SK-N-SH (cell line): ENCODE measurements around the gene TRAF1.

Source experiments
- CTCF ChIP-seq: fragments of 200-600 bp; sonication (generic); IDR thresholded peaks from 2 replicates; pipeline ENCODE4 v1.6.1; 2017; ENCODE audit warnings: antibody characterized with exemption, mild to moderate bottlenecking, moderate library complexity
- EP300 ChIP-seq, 2 experiments: IDR thresholded peaks; 2 replicates each; pipeline versions ENCODE4 v1.4.0 to v1.6.1; 2012; ENCODE audit warnings: borderline replicate concordance in 1 of 2, low read depth in 1 of 2, low read length in 1 of 2
- EZH2phosphoT487 ChIP-seq: fragments of 200-600 bp; sonication (generic); IDR thresholded peaks from 2 replicates; pipeline ENCODE4 v1.6.1; 2017; ENCODE audit warnings: low read depth, mixed run types, mild to moderate bottlenecking, antibody characterized with exemption, moderate library complexity, borderline replicate concordance
- RAD21 ChIP-seq: IDR thresholded peaks from 2 replicates; pipeline ENCODE4 v1.6.1; 2012; ENCODE audit warnings: mild to moderate bottlenecking, low read length
- REST ChIP-seq: IDR thresholded peaks from 2 replicates; pipeline ENCODE4 v1.6.1; 2012; ENCODE audit warnings: mild to moderate bottlenecking, low read depth, low read length, moderate library complexity
- RFX5 ChIP-seq: IDR thresholded peaks from 2 replicates; pipeline ENCODE4 v1.6.1; 2012; ENCODE audit warnings: mild to moderate bottlenecking, improper control_type of control experiment, low read length
- SIN3A ChIP-seq: IDR thresholded peaks from 2 replicates; pipeline ENCODE4 v1.6.1; 2012; ENCODE audit warnings: low read depth, mild to moderate bottlenecking, low read length, moderate library complexity, borderline replicate concordance
- TAF1 ChIP-seq: IDR thresholded peaks from 2 replicates; pipeline ENCODE4 v1.6.1; 2012; ENCODE audit warnings: low read depth, mild to moderate bottlenecking, low read length, moderate library complexity, borderline replicate concordance
- USF2 ChIP-seq: fragments of 150-350 bp; IDR thresholded peaks from 2 replicates; pipeline ENCODE4 v1.6.1; 2017; ENCODE audit warnings: antibody characterized with exemption, low read length, low read depth, borderline replicate concordance

- TF ChIP-seq CTCF (no peak), EP300 (IDR thresholded peaks at IDR 0.05; ENCODE audit: borderline replicate concordance in 1 of 2, low read depth in 1 of 2, low read length in 1 of 2) (no peak), TAF1 (peak; percentile 55; the same call in 1 of the 2 replicates), RFX5 (no peak), USF2 (no peak), EZH2phosphoT487 (no peak), SIN3A (no peak), RAD21 (no peak), REST (0 out of 2 replicates have a peak, but pooled peaks have one; percentile 9)
Measured at GRCh38 chr9:120876842-120877240, 49.8 kb downstream of the TRAF1 start, which contains the start of gene PHF19.
